ENCODE results near the gene CATSPER4. TPM values are rescaled to one million over a fixed set of nuclear protein-coding genes. Genes with fewer than 3 reads are reported as not detected.
A peak's percentile ranks its signal among the peaks of the same experiment; 100 is the strongest.

Gene CATSPER4
- total RNA-seq, 4 donors from 2014 or later, result not detected

- H3K4me1 ChIP-seq, result peaks cover 0 to 21% (median 10%) of the 10 kb centered on the region in 4 donors
- H3K4me3 ChIP-seq, result peak overlapping the region; percentile 45 to 69 (median 60)
- TF ChIP-seq CTCF (IDR thresholded peaks at IDR 0.05), result no peak
- no peak for TF ChIP-seq POLR2A (IDR thresholded peaks at IDR 0.05)
- in situ Hi-C loops (cut with MboI; ENCODE audit: low pct_ligation_motif_present in 1 of 4, low pct_unique_long_range_greater_than_20kb in 1 of 4, low sequenced_read_pairs in 3 of 4), result no loop called here
- no peaks in the 10 kb centered on the region for H3K9me3 ChIP-seq
- H3K27me3 ChIP-seq, result no peaks in the 10 kb centered on the region
- WGBS, 2 donors (ENCODE audit: low coverage in 1 of 2), result 2 to 10% methylated on average over 3 to 30 of the region's 30 CpGs
- intact Hi-C loops (cut with DNase I; ENCODE audit: low total_unique reads), result no loop called here
- DNase-seq, result peak; percentile 20
- peak overlapping the region; percentile 89 to 97 (median 93) for H3K27ac ChIP-seq
- no peaks in the 10 kb centered on the region for H3K36me3 ChIP-seq
These were observed 44.4 kb downstream of the CATSPER4 start for GRCh38 chr1:26234644-26235370.

- Histone ChIP-seq H3K4me1 (peaks cover 0 to 21% (median 10%) of the 10 kb centered on the region in 4 donors), H3K4me3 (no peak overlapping the region), H3K27ac (no peak overlapping the region), H3K36me3 (no peaks in the 10 kb centered on the region), H3K27me3 (no peaks in the 10 kb centered on the region), H3K9me3 (no peaks in the 10 kb centered on the region)
- 71 to 84% methylated on average over 6 of the region's 6 CpGs for whole genome bisulfite sequencing, 2 donors (ENCODE audit: low coverage in 1 of 2)
- DNase-seq, result no peak
- in situ Hi-C loops (cut with MboI; ENCODE audit: low pct_ligation_motif_present in 1 of 4, low pct_unique_long_range_greater_than_20kb in 1 of 4, low sequenced_read_pairs in 3 of 4), result no loop called here
- intact Hi-C loops (cut with DNase I; ENCODE audit: low total_unique reads), result no loop called here
- TF ChIP-seq POLR2A (IDR thresholded peaks at IDR 0.05), result no peak
- TF ChIP-seq CTCF (IDR thresholded peaks at IDR 0.05), result no peak
- TF ChIP-seq EP300 (IDR thresholded peaks at IDR 0.05; ENCODE audit: low read depth), result no peak
- TF ChIP-seq POLR2AphosphoS5 (IDR thresholded peaks at IDR 0.05), result no peak
These were observed 47.0 kb downstream of the CATSPER4 start for GRCh38 chr1:26237230-26237966.

DNA sequence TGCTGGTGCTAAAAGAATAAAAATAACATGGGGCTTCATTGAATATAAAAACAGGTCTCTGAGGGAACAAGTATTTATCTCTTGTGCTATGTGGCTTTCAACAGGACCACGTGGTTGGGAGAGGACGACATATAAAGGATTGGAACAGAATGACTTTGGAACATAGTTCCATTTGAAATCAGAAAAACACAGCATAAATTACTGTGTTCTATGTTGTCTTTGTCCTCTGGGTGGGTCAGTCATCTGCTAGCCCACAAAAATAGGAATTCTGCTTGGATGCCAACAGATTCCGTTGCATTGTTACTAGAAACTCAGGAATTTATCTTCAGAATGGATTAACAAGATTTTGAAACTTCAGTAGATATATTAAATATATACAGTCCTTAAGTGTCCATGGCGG is 49.5 kb downstream of the CATSPER4 start:
- intact Hi-C loops (cut with DNase I; ENCODE audit: low total_unique reads) (no loop called here), in situ Hi-C loops (cut with MboI; ENCODE audit: low pct_ligation_motif_present in 1 of 4, low pct_unique_long_range_greater_than_20kb in 1 of 4, low sequenced_read_pairs in 3 of 4) (no loop called here)
- DNase-seq, result no peak
- no peaks in the 10 kb centered on the region for H3K9me3 ChIP-seq
- H3K36me3 ChIP-seq, result peaks cover 0 to 8% (median 4%) of the 10 kb centered on the region in 4 donors
- no peaks in the 10 kb centered on the region for H3K27me3 ChIP-seq
- H3K4me1 ChIP-seq, result peaks cover 0 to 20% (median 5%) of the 10 kb centered on the region in 4 donors
- no peak overlapping the region for H3K27ac ChIP-seq
- TF ChIP-seq POLR2AphosphoS5 (IDR thresholded peaks at IDR 0.05), result no peak
- no peak for TF ChIP-seq CTCF (IDR thresholded peaks at IDR 0.05)
- TF ChIP-seq POLR2A (IDR thresholded peaks at IDR 0.05), result no peak
- no peak for TF ChIP-seq EP300 (IDR thresholded peaks at IDR 0.05; ENCODE audit: low read depth)
- 82 to 87% methylated on average over 2 to 4 of the region's 4 CpGs for WGBS, 2 donors (ENCODE audit: low coverage in 1 of 2)
- H3K4me3 ChIP-seq, result no peak overlapping the region

Other genes starting within 250 kb of the CATSPER4 start
- gene PAFAH2, start 192.5 kb upstream of the CATSPER4 start, total RNA-seq, result 10 to 100 TPM; 23.1 to 60.1 (median 38.8) TPM
- under 1 TPM in 2 of 4 donors, not detected in 2; 0.16 to 0.41 TPM for gene EXTL1, start 168.8 kb upstream of the CATSPER4 start, total RNA-seq
- gene SLC30A2, start 144.5 kb upstream of the CATSPER4 start, total RNA-seq, result under 1 TPM in 1 of 4 donors, not detected in 3; 0.14 TPM
- 1 to 10 TPM in 1 of 4 donors, under 1 TPM in 1, not detected in 2; 0.32 to 1.8 TPM for gene TRIM63, start 123.0 kb upstream of the CATSPER4 start, total RNA-seq
- gene PDIK1L, start 78.8 kb upstream of the CATSPER4 start, total RNA-seq, result 10 to 100 TPM in 2 of 4 donors, 1 to 10 TPM in 2; 4.0 to 15.6 (median 9.8) TPM
- 1 to 10 TPM in 3 of 4 donors, under 1 TPM in 1; 0.82 to 9.4 (median 2.9) TPM for gene FAM110D, start 31.5 kb upstream of the CATSPER4 start, total RNA-seq
- gene C1orf232, start 21.6 kb upstream of the CATSPER4 start, total RNA-seq, result not detected
- 10 to 100 TPM in 3 of 4 donors, not detected in 1; 18.7 to 27.2 (median 26.9) TPM for gene ZNF593, start 20.7 kb upstream of the CATSPER4 start, total RNA-seq
- not detected for gene ZNF593OS, start 18.8 kb upstream of the CATSPER4 start, total RNA-seq
- gene CNKSR1, start 13.1 kb upstream of the CATSPER4 start, total RNA-seq, result 100 to 1,000 TPM in 1 of 4 donors, 10 to 100 TPM in 3; 53.5 to 187 (median 74.4) TPM
- gene CEP85, start 43.6 kb downstream of the CATSPER4 start, total RNA-seq, result 10 to 100 TPM in 3 of 4 donors, 1 to 10 TPM in 1; 8.6 to 73.8 (median 13.6) TPM
- 100 to 1,000 TPM; 134 to 314 (median 215) TPM for gene SH3BGRL3, start 89.5 kb downstream of the CATSPER4 start, total RNA-seq
- gene UBXN11, start 116.0 kb downstream of the CATSPER4 start, total RNA-seq, result 10 to 100 TPM in 2 of 4 donors, 1 to 10 TPM in 2; 4.9 to 17.9 (median 12.0) TPM
- gene CD52, start 127.4 kb downstream of the CATSPER4 start, total RNA-seq, result 10 to 100 TPM in 2 of 4 donors, 1 to 10 TPM in 1, not detected in 1; 5.3 to 56.1 (median 21.1) TPM
- gene CRYBG2, start 163.5 kb downstream of the CATSPER4 start, total RNA-seq, result 10 to 100 TPM in 3 of 4 donors, 1 to 10 TPM in 1; 2.8 to 41.9 (median 22.3) TPM
- not detected for gene ZNF683, start 182.1 kb downstream of the CATSPER4 start, total RNA-seq
- not detected for gene LIN28A, start 220.2 kb downstream of the CATSPER4 start, total RNA-seq
- 100 to 1,000 TPM in 3 of 4 donors, 10 to 100 TPM in 1; 83.4 to 204 (median 131) TPM for gene DHDDS, start 241.7 kb downstream of the CATSPER4 start, total RNA-seq

All from transverse colon (tissue), 4 donors.